ENCODE measurements around the gene PLCB1.
"Not testable (repeated sequence)": the region's sequence is repeated elsewhere in the genome, so short reads cannot be mapped to it uniquely, and the experiment has no call there.

PLCB1 gene

DNA sequence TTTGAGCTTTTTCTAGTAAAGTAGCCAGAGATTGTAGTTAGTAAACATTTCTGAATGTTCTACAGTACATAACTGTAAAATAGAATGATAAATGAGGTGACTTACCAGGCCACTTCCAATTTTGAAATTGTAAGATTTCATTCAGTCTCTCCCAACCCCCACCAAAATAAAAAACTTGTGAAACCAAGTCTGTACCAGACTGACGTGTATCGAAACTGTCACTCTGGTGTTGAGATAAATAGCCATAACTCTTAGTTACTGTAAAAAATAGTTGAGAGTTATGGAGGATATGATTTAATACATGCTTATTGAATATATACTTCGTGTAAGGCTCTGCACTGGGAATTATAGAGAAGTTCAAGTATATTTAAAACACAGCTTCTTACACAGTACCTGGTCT is 455.7 kb downstream of the PLCB1 start:
- no peak overlapping the region for H3K4me2 ChIP-seq (ENCODE audit: low read length)
- no peaks in the 10 kb centered on the region for H4K20me1 ChIP-seq (ENCODE audit: control insufficient read depth, insufficient read depth, low read depth, low read length)
- TF ChIP-seq EZH2phosphoT487 (IDR thresholded peaks at IDR 0.05; ENCODE audit: borderline replicate concordance, low read length): no peak
- TF ChIP-seq, protein P1, sequence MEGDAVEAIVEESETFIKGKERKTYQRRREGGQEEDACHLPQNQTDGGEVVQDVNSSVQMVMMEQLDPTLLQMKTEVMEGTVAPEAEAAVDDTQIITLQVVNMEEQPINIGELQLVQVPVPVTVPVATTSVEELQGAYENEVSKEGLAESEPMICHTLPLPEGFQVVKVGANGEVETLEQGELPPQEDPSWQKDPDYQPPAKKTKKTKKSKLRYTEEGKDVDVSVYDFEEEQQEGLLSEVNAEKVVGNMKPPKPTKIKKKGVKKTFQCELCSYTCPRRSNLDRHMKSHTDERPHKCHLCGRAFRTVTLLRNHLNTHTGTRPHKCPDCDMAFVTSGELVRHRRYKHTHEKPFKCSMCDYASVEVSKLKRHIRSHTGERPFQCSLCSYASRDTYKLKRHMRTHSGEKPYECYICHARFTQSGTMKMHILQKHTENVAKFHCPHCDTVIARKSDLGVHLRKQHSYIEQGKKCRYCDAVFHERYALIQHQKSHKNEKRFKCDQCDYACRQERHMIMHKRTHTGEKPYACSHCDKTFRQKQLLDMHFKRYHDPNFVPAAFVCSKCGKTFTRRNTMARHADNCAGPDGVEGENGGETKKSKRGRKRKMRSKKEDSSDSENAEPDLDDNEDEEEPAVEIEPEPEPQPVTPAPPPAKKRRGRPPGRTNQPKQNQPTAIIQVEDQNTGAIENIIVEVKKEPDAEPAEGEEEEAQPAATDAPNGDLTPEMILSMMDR (IDR thresholded peaks at IDR 0.05; ENCODE audit: low read depth, low read length, poor library complexity, severe bottlenecking): no peak
- H3K79me2 ChIP-seq (ENCODE audit: control insufficient read depth, low read length): no peaks in the 10 kb centered on the region
- H3K9me2 ChIP-seq (replicated peaks; ENCODE audit: control insufficient read depth, low read length): no peaks in the 10 kb centered on the region
- H3K27me3 ChIP-seq (ENCODE audit: control insufficient read depth, low read length): no peaks in the 10 kb centered on the region
- H3K4me3 ChIP-seq (ENCODE audit: low read length): no peak overlapping the region
- no peaks in the 10 kb centered on the region for H3F3A ChIP-seq (ENCODE audit: control insufficient read depth, insufficient read depth)
- H3K27ac ChIP-seq (ENCODE audit: low read depth, low read length): no peak overlapping the region
- H3K36me3 ChIP-seq (ENCODE audit: control insufficient read depth, low read length): no peaks in the 10 kb centered on the region
- H3K9me3 ChIP-seq (ENCODE audit: control insufficient read depth, insufficient read depth, low read length): no peaks in the 10 kb centered on the region
- H3K4me1 ChIP-seq (ENCODE audit: control insufficient read depth, low read length): no peaks in the 10 kb centered on the region

DNA sequence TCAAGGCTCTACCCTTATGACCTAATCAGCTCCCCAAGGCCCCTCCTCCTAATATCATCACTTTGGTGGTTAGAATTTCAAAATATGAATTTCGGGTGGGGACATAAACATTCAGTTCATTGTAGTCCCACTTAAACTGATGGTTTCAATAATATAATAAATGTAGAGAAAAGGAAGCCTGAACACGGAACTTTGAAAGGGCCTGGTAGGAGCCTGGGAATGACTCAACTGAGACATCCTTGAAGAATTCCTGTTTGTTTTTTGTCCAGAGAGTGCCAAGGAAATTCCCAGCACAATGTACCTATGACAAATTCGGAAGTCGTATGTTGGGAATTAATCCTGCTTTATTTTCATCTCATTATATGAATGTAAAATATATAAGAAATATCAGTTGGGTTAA is 457.9 kb downstream of the PLCB1 start:
- no peak for TF ChIP-seq EZH2phosphoT487 (IDR thresholded peaks at IDR 0.05; ENCODE audit: borderline replicate concordance, low read length)
- TF ChIP-seq, protein P1 (IDR thresholded peaks at IDR 0.05; ENCODE audit: low read depth, low read length, poor library complexity, severe bottlenecking): no peak
- H3K4me2 ChIP-seq (ENCODE audit: low read length): no peak overlapping the region
- no peak overlapping the region for H3K4me3 ChIP-seq (ENCODE audit: low read length)

DNA sequence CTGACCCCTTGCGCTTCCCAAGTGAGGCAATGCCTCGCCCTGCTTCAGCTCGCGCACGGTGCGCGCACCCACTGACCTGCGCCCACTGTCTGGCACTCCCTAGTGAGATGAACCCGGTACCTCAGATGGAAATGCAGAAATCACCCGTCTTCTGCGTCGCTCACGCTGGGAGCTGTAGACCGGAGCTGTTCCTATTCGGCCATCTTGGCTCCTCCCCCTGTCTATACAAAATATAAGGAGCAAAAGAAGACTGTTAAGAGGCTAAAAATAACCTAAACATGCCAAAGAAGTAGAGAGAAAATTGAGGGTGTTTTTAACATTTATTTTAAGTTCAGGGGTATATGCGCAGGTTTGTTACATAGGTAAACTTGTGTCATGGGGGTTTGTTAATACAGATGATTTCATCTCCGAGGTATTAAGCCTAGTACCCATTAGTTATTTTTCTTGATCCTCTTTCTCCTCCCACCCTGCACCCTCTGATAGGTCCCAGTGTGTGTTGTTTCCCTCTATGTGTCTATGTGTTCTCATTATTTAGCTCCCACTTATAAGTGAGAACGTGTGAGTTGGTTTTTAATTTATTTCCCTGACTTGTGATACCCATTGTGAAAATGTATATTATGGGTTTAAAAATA is 469.0 kb downstream of the PLCB1 start:
- H3F3A ChIP-seq (ENCODE audit: control insufficient read depth, insufficient read depth); H3K4me3 ChIP-seq (ENCODE audit: low read length); H3K4me2 ChIP-seq (ENCODE audit: low read length); H3K4me1 ChIP-seq (ENCODE audit: control insufficient read depth, low read length); H4K20me1 ChIP-seq (ENCODE audit: control insufficient read depth, insufficient read depth, low read depth, low read length); H3K27me3 ChIP-seq (ENCODE audit: control insufficient read depth, low read length); H3K36me3 ChIP-seq (ENCODE audit: control insufficient read depth, low read length); H3K9me3 ChIP-seq (ENCODE audit: control insufficient read depth, insufficient read depth, low read length); H3K27ac ChIP-seq (ENCODE audit: low read depth, low read length); H3K79me2 ChIP-seq (ENCODE audit: control insufficient read depth, low read length); H3K9me2 ChIP-seq (replicated peaks; ENCODE audit: control insufficient read depth, low read length): not testable (repeated sequence)

More for the DNA sequence above, 457.9 kb downstream of the PLCB1 start:
- no peaks in the 10 kb centered on the region for H3K4me1 ChIP-seq (ENCODE audit: control insufficient read depth, low read length)
- H3K79me2 ChIP-seq (ENCODE audit: control insufficient read depth, low read length): no peaks in the 10 kb centered on the region
- H3K27ac ChIP-seq (ENCODE audit: low read depth, low read length): no peak overlapping the region
- no peaks in the 10 kb centered on the region for H3F3A ChIP-seq (ENCODE audit: control insufficient read depth, insufficient read depth)
- H3K9me2 ChIP-seq (replicated peaks; ENCODE audit: control insufficient read depth, low read length): no peaks in the 10 kb centered on the region
- no peaks in the 10 kb centered on the region for H3K9me3 ChIP-seq (ENCODE audit: control insufficient read depth, insufficient read depth, low read length)
- no peaks in the 10 kb centered on the region for H4K20me1 ChIP-seq (ENCODE audit: control insufficient read depth, insufficient read depth, low read depth, low read length)
- H3K27me3 ChIP-seq (ENCODE audit: control insufficient read depth, low read length): no peaks in the 10 kb centered on the region
- no peaks in the 10 kb centered on the region for H3K36me3 ChIP-seq (ENCODE audit: control insufficient read depth, low read length)

DNA sequence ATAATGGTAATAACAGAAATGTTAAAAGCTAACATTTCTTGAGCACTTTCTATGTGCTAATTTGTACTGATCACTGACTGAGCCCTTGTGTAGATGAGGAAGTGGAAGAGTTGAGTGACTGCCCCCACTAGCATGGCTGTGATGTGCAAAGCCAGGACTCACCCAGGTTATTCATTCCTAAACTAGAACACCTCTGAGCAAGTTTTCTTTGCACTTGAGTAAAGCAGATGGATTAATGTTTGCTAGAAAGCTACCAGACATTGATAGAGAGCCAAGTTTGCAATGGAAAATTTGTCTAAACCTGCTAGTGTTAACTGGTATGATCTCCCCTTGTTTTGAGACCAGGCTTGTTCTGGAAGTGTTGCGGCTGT is 469.5 kb downstream of the PLCB1 start:
- Histone ChIP-seq H3K4me1 (ENCODE audit: control insufficient read depth, low read length) (no peaks in the 10 kb centered on the region), H3F3A (ENCODE audit: control insufficient read depth, insufficient read depth) (no peaks in the 10 kb centered on the region), H3K4me3 (ENCODE audit: low read length) (no peak overlapping the region), H3K79me2 (ENCODE audit: control insufficient read depth, low read length) (no peaks in the 10 kb centered on the region), H3K27ac (ENCODE audit: low read depth, low read length) (no peak overlapping the region), H3K9me2 (replicated peaks; ENCODE audit: control insufficient read depth, low read length) (no peaks in the 10 kb centered on the region), H3K36me3 (ENCODE audit: control insufficient read depth, low read length) (no peaks in the 10 kb centered on the region), H3K4me2 (ENCODE audit: low read length) (no peak overlapping the region), H3K27me3 (ENCODE audit: control insufficient read depth, low read length) (no peaks in the 10 kb centered on the region), H4K20me1 (ENCODE audit: control insufficient read depth, insufficient read depth, low read depth, low read length) (no peaks in the 10 kb centered on the region), H3K9me3 (ENCODE audit: control insufficient read depth, insufficient read depth, low read length) (no peaks in the 10 kb centered on the region)
- TF ChIP-seq EZH2phosphoT487 (IDR thresholded peaks at IDR 0.05; ENCODE audit: borderline replicate concordance, low read length): no peak
